MV-4-11 (cell line): ENCODE measurements around the gene CCIN.

Source experiments
- DNase-seq: peaks from one replicate; lab custom pipeline; 2025; lab: John Stamatoyannopoulos, UW

CCIN gene

DNA sequence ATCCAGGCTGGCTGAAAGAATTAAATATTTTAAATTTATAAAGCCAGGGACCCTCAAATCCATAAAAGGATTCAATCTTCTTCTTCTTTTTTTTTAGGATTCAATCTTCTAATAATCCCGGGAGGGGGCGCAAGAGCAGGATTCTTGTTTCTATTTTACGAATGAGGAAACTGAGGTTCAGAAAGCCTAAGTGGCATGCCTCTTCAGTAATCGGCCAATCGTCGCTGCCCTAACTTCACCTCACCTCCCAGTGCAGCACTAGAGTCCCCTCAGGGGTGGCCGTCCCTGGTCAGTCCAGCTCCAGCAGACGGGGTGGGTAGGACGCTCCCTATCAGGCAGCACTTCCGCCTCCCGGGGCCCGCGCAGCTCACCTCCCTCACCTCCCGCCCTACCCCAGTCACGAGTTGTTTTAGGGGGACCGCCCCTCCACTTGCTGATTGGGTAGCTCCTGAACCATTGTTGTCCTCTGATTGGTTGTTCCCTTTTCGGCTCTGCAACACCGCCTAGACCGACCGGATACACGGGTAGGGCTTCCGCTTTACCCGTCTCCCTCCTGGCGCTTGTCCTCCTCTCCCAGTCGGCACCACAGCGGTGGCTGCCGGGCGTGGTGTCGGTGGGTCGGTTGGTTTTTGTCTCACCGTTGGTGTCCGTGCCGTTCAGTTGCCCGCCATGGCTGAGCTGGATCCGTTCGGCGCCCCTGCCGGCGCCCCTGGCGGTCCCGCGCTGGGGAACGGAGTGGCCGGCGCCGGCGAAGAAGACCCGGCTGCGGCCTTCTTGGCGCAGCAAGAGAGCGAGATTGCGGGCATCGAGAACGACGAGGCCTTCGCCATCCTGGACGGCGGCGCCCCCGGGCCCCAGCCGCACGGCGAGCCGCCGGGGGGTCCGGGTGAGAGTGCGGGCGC lies 21.5 kb downstream of the CCIN start, which contains the start of gene CLTA:
Gene CLTA (plus strand): TSS at position 534 of the 902 bp plus-strand sequence. CDS start 136 bp downstream, at position 670.
- DNase-seq, result peak; percentile 99

DNA sequence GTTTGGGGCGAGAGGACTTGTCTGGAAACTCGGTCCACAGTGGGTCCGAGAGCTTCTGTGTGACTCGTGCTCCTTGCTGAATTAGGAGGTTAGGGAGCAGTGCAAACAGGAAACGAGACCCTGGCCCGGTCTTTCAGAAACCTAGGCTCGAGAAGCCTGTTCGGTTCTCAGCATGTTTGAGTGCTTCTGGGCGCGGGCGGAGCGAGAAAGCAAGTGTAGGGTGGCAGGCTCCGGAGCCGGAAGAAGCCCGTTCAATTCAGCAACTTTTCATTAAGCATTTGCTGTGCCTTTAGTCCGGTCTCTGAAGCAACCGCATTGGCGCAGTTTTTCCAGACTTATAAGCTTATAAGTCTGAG lies 22.1 kb downstream of the CCIN start:
- no peak for DNase-seq

DNA sequence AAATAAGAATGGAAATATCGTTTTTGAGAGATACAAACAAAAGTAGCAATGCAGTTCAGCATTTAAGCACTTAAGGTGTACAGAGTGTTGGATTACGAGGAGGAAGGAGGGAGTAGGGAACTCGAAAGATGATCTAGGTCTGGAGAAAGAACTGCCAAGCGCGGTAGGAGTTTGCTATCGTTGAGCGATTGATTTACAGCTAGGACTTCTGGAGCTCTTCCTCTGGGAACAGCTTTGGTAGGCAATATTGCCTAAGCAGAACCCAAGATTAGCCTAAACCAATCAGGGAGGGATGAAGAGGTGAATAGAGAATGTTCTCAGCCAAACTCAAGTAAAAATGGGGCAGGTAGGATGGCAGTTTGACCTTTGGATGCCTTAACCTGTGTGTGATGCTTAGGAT lies 22.5 kb downstream of the CCIN start:
- no peak for DNase-seq

DNA sequence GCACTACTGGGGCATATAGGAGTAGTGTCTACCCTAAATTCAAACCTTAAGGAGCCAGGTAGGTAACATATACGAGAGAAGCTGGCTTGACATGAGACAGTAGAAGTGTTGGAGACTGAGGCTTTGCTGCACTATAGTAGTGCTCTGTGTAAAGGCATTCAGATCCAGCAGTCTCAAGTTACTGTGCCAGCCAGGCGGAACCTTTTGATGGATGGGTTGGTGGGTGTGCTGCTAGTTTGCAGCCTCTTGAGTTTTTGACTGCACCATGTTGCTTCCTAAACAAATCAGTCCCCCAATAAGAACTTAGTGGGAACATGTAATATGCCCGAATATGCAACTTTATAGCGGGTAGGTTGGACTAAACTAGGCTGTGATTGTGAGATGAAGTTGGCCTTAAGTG lies 23.0 kb downstream of the CCIN start:
- DNase-seq, result no peak

DNA sequence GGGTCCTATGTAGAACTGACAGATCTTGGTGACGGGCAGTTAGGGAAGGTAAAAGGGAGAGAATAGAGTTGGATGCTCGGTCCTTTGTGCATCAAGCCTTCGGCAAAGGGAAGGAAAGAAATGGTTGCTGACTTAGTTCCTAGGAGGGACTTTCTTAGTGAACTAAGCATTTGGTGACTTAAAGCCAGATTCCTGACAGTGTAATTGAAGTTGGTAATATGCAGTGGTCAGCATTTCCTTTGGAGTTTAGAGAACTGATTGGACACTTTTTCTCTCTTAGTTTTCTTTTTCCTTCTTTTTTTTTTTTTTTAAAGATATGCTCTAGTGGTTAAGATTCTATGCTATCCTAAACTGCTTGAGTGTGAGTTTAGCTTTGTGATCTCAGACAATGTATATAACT lies 23.8 kb downstream of the CCIN start:
- DNase-seq, result no peak

DNA sequence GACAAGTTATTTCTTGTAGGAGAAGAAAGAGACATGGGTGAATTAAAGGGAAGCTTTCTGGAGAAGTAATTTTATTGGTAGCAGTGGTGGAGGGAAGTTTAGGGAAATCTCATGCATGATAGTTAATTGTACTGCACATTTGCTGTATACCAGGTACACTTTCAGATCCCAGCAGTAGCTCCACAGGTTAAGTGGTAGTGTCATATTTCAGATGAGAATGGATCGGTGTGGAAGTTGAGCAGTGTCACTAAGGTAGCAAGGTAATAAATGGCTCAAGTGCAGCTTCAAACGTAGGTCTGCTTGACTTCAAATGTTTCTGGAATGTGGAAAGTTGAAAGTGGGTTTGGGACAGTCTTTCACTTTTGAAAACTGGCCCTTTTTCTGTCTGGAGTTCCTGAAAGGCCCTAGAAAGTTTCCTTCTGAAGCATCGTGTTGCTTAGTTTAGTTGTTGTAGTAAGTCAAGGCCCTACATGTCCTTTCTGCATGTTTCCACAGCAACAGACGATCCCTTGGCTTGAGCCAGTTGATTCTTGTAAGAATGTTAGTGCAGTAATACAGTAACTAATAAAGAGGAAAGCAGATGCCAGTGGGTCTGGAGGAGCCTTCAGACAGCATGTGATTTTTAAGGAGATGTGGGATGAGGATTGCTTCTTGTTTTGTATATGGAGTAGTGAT lies 25.3 kb downstream of the CCIN start:
- DNase-seq, result no peak

DNA sequence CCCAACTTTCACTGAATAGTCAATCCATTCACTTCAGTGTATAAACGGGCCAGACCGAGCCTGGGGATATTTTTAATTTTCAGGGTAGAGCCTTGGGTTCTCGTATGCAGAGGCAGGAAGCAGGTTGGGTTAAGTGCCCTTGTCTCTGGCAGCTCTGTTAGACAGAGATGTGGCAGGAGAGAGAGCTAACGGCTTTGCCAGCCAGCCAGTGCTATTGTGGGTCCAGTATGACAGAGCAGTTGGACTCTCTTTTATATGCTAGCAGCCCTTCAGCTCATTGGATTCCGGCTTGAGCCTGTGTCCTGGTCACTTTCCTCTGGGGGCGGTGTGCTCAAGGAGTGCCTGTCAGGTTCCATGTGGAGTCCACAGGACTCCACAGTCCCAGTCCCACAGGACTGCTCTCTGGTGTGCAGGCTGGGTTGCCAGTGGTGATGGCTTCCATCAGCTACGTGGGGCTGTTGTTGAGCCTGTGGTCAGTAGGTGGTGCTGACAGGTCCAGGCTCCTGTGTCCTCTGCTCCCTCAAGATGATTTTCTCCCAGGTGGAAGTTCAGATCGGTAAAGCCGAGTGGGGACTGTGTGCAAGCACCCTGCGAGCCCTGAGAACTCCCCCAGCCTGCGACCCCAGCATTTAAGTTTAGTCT lies 35.8 kb downstream of the CCIN start:
- DNase-seq, result no peak

DNA sequence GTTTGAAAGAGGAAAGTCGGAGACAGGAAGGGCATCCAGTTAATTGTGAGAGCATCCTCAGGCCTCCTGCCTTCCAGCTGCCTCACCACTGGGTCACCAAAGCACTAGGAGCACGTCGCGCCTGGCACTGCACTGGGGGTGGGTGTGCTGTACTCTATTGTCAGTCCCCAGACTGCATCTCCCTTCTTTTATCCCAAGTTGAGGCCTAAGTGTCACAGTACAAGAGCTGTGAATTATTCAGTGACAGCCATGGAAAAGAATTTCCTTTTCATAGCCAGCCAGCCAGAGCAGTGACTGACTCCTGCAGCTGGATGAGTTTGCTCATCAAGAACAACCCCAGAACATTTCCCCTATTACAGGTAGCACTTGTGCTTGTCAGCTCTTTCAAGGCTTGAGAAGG lies 37.8 kb downstream of the CCIN start:
- DNase-seq, result no peak

DNA sequence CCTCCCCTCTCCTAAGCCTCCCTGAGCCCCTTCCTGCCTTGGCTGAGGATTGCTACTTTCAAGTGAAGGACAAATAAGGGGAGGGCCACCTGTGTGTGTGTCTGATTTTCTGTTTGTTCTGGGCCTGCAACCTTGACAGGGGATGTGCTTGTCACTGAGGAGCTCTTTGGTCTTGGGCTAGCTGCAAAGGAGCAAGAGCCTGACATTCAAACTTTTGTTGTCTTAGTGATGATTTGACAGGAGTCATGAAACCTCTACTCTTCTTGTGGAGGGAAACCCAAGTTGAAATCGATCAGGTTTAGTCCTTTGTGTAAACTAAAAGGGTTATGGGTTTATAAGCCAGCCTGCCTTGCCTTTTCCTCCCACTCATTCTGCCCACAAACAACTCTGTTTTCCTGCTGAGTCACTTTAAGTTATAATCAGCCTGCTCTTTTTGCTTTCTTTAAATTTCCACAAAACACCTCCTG lies 38.4 kb downstream of the CCIN start:
- DNase-seq, result no peak

DNA sequence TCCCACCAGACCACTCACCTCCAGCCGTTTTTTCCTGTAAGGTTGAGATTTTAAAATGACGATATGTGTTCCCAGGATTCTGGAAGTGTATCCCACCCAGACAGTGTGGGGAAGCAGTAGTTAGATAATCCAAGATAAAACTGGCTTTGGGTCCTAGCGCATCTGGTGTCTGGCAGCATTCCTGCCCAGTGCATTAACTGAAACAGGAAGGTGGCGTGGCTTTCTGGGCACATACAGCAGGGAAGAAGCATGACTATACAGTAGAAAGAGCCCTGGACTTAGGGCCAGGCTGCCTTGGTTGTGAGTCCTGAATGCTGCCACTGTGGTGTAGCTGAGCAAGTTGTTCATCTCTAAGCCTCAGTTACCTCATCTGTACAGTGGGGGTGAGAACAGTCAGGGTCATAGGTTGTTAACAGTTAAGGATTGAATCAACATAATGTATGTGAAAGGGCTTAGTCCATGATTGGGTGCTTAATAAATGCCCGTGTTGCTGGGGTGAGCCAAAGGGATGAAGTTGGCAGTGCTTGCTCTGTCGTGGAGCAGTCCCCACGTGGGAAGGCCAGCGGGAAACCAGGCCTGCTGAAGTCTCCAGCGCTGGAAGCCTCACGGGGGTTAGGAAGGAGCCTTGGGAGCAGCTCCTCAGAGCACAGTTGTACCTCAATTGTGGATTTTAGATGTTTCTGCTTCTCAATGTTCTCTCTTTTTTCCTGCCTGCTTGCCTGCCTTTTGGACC lies 39.5 kb downstream of the CCIN start:
- DNase-seq, result no peak

DNA sequence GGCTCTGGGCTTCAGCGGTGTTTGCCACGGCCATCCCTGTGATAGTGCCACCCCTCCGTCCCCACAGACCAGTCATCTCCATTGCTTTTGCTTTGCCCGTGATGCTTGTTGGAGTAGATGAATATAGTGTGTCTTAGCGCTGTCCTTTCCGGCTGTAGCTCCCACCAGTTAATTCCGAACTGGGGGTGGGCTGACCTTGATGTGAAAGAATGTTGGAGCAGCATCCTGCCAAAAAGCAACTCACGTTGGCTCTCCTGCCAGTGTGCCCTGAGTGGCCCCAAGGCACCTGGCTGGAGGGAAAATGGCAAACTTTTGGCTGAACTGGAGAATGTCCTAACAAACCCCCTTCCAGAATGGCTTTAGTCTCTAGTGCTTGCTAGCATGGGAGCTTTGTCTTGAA lies 41.5 kb downstream of the CCIN start:
- no peak for DNase-seq

DNA sequence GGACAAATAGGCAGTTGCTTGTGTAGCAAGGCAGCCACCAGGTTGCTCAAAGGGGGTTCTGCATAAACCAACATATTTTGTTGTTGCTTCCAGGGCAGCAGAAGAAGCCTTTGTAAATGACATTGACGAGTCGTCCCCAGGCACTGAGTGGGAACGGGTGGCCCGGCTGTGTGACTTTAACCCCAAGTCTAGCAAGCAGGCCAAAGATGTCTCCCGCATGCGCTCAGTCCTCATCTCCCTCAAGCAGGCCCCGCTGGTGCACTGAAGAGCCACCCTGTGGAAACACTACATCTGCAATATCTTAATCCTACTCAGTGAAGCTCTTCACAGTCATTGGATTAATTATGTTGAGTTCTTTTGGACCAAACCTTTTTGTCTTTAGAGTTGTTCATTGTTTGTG lies 42.3 kb downstream of the CCIN start:
- no peak for DNase-seq

DNA sequence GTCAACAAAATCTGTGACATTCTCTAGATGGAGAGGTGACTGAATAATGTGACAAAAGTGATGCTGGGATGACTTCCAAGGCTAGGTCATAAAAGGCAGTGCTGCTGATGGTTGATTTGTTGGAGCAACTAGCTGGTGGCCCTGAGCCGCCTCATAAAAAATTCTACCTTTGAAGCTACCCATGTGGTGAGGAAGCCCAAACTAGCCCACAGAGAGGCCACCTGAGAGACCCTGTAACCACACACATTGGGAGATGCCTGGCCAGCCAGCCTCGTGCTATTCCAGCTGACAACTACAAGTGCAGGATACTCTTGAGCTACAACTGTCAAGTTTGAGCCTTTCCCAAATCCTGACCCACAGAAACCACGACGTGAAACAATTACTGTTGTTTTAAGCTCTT lies 44.2 kb downstream of the CCIN start:
- no peak for DNase-seq

DNA sequence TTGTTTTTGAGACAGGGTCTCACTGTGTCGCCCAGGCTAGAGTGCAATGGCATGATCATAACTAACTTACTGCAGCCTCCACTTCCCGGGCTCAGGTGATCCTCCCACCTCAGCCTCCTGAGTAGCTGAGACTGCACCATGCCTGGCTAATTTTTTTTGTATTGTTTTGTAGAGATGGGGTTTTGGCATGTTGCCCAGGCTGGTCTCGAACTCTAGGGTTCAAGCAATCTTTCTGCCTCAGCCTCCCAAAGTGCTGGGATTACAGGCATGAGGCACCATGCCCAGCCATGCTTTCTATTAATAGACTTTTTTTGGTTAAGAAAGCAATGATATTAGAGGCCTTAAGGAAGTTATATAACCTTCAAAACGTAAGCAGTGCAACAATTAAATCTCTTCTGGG lies 44.8 kb downstream of the CCIN start:
- no peak for DNase-seq

DNA sequence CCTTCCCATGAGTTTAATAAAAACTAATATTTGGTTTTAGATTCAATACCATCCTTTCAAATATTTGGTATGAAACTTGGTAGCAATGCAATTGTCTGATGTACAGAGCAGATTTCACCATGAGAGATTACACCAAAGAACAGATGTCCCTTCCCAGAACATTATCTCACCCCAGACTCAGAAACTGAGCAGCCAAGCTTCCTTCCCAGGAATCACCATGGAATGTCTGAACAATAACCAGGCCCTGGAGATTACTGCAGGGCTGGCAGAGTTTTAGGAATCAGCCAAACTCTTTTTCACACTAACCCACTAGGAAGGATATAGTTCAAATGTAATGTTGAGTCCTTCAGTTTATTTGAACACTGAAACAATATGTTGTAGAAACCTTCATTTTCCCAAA lies 45.4 kb downstream of the CCIN start:
- no peak for DNase-seq

DNA sequence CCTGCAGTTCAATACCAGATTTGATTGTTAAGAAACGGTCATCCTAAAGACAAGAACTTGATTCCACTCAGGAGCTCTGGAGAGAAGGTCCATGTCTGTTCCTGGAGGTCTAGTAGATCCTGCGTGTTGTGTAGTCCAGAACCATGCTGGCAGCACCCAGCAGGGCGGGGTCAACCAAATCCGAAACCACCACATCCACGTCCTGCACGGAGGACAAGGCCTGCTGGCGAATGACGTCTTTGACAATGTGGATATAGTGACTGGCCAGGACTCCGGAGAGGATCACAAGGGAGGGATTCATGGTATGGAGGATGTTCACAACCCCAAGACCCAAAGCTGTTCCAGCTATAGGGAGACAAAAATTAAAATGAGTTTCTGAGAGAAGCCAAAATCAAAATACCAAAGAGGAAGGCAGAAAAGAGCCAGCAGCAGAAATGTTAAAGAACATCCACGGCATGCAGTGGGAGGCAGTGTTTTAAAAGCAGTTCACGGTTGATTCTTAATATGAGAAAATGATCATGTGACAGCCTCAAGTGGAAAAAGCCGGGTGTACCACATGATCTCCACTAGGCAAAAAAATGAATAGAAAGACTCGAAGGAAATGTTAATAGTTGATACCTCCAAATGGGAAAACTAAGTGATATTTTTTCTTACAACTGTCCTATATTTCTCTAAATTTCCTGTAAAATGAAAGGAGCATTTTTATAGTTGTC lies 48.2 kb downstream of the CCIN start:
- no peak for DNase-seq

DNA sequence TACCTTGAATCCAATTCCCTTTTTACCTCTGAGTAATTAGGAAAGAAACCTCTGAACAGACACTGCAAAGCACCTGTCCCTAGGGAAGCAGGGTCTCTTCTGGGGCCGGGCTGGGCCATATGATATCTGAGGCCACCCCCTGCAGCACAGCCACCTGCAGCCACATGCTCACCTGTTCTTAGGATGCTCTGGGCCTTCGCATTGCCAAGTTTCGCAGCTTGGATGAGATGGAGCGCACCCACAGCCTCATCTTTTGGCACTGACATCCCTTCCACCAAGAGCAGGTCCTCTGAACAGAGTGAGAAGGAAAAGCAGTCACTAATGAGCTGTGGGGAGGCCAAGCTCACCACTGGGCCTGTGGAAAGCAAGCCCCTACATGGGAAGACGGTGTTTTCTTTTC lies 48.8 kb downstream of the CCIN start:
- DNase-seq, result no peak

DNA sequence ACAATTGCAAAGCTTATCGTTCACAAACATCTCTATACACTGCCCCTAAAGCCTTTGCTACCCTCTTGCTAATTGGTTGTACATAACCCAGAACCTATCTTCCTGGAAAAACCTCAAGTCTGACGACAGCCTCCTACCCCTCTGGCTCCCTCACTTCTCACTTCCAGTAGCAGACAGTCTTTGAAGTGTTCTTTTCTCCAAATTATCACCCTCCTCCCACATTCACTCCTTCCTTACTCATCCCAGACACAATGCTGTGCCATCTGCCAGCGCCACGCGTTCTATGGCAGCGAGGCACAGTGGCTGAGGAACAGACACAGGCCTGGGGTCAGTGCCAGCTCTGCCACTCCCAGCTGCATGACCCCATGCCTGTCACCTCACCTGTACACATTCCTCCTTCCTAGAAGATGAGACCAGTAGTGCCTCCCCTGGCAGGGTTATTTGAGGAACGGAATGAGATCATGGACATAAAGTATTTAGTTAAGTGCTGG lies 49.3 kb downstream of the CCIN start:
- DNase-seq, result peak; percentile 73
